ENCODE data around the gene ZFPM1.

DNA sequence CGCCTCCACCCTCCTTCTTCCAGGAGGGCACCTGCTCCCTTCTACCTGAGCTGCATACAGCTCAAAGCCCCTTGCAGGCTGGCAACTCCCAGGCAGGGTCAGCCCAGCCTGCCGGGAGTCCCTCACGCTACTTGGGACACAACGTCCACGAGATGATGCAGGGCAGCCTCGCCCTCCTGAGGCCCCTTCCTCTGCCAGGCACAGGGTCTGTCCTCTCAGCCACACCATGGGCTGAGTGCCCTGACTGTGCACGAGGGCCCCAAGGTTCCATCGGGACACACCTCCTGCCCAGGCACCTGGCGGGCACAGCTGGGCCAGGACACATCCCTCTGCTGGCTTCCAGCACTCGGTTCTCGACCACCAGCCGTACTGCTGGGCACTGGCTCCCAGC, 86.2 kb downstream of the ZFPM1 start:
- TF ChIP-seq, protein P1, sequence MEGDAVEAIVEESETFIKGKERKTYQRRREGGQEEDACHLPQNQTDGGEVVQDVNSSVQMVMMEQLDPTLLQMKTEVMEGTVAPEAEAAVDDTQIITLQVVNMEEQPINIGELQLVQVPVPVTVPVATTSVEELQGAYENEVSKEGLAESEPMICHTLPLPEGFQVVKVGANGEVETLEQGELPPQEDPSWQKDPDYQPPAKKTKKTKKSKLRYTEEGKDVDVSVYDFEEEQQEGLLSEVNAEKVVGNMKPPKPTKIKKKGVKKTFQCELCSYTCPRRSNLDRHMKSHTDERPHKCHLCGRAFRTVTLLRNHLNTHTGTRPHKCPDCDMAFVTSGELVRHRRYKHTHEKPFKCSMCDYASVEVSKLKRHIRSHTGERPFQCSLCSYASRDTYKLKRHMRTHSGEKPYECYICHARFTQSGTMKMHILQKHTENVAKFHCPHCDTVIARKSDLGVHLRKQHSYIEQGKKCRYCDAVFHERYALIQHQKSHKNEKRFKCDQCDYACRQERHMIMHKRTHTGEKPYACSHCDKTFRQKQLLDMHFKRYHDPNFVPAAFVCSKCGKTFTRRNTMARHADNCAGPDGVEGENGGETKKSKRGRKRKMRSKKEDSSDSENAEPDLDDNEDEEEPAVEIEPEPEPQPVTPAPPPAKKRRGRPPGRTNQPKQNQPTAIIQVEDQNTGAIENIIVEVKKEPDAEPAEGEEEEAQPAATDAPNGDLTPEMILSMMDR (IDR thresholded peaks at IDR 0.05) = no peak
- TF ChIP-seq POLR2AphosphoS5 (IDR thresholded peaks at IDR 0.05) (no peak), POLR2A (IDR thresholded peaks at IDR 0.05) (no peak)

All from prostate gland (tissue), 2 donors.